ENCODE measurements around the gene FAM43B.
A peak's percentile ranks its signal among the peaks of the same experiment; 100 is the strongest.

The FAM43B gene

GRCh38 chr1:20533635-20534034 is 18.7 kb upstream of the FAM43B start:
- TF ChIP-seq POLR2A (IDR thresholded peaks at IDR 0.05; ENCODE audit: low read length) (no peak), GATA1 (IDR thresholded peaks at IDR 0.05; ENCODE audit: low read depth, low read length) (no peak)
- no peak for DNase-seq

GRCh38 chr1:20534659-20535417 is 17.5 kb upstream of the FAM43B start:
- TF ChIP-seq POLR2A (IDR thresholded peaks at IDR 0.05; ENCODE audit: low read length) (no peak), GATA1 (IDR thresholded peaks at IDR 0.05; ENCODE audit: low read depth, low read length) (no peak)

GRCh38 chr1:20538227-20538626 is 14.1 kb upstream of the FAM43B start:
- TF ChIP-seq GATA1 (IDR thresholded peaks at IDR 0.05; ENCODE audit: low read depth, low read length) (no peak), POLR2A (IDR thresholded peaks at IDR 0.05; ENCODE audit: low read length) (no peak)
- no peak for DNase-seq

More at GRCh38 chr1:20534659-20535417, 17.5 kb upstream of the FAM43B start:
- DNase-seq = no peak

GRCh38 chr1:20538760-20539551 is 13.4 kb upstream of the FAM43B start:
- no peak for DNase-seq
- TF ChIP-seq GATA1 (IDR thresholded peaks at IDR 0.05; ENCODE audit: low read depth, low read length) (no peak), POLR2A (IDR thresholded peaks at IDR 0.05; ENCODE audit: low read length) (no peak)

- TF ChIP-seq GATA1 (IDR thresholded peaks at IDR 0.05; ENCODE audit: low read depth, low read length) (no peak), POLR2A (IDR thresholded peaks at IDR 0.05; ENCODE audit: low read length) (no peak)
- no peak for DNase-seq
These were observed 12.1 kb upstream of the FAM43B start for GRCh38 chr1:20540281-20540680.

- TF ChIP-seq GATA1 (IDR thresholded peaks at IDR 0.05; ENCODE audit: low read depth, low read length) (no peak), POLR2A (IDR thresholded peaks at IDR 0.05; ENCODE audit: low read length) (no peak)
- DNase-seq = no peak
These were observed 5.7 kb upstream of the FAM43B start for GRCh38 chr1:20546637-20547036.

GRCh38 chr1:20551161-20551560 is 1.2 kb upstream of the FAM43B start:
- no peak for TF ChIP-seq GATA1 (IDR thresholded peaks at IDR 0.05; ENCODE audit: low read depth, low read length)
- no peak for TF ChIP-seq POLR2A (IDR thresholded peaks at IDR 0.05; ENCODE audit: low read length)
- no peak for DNase-seq

GRCh38 chr1:20552728-20553445 is 514 bp downstream of the FAM43B start:
- DNase-seq = peak in 1 of 2 experiments; percentile 25
- TF ChIP-seq POLR2A (IDR thresholded peaks at IDR 0.05; ENCODE audit: low read length) (no peak), GATA1 (IDR thresholded peaks at IDR 0.05; ENCODE audit: low read depth, low read length) (no peak)

- DNase-seq = no peak
- TF ChIP-seq GATA1 (IDR thresholded peaks at IDR 0.05; ENCODE audit: low read depth, low read length) = no peak
- TF ChIP-seq POLR2A (IDR thresholded peaks at IDR 0.05; ENCODE audit: low read length) = no peak
These were observed 2.8 kb downstream of the FAM43B start for GRCh38 chr1:20555025-20555757.

- DNase-seq = no peak
- TF ChIP-seq POLR2A (IDR thresholded peaks at IDR 0.05; ENCODE audit: low read length) = no peak
- TF ChIP-seq GATA1 (IDR thresholded peaks at IDR 0.05; ENCODE audit: low read depth, low read length) = no peak
These were observed 3.4 kb downstream of the FAM43B start for GRCh38 chr1:20555758-20556120.

- TF ChIP-seq GATA1 (IDR thresholded peaks at IDR 0.05; ENCODE audit: low read depth, low read length) (no peak), POLR2A (IDR thresholded peaks at IDR 0.05; ENCODE audit: low read length) (no peak)
- no peak for DNase-seq
These were observed 5.8 kb downstream of the FAM43B start for GRCh38 chr1:20558191-20558590.

- no peak for DNase-seq
These were observed 8.6 kb downstream of the FAM43B start for GRCh38 chr1:20560966-20561365.

GRCh38 chr1:20565234-20565633 is 12.9 kb downstream of the FAM43B start:
- TF ChIP-seq POLR2A (IDR thresholded peaks at IDR 0.05; ENCODE audit: low read length) (no peak), GATA1 (IDR thresholded peaks at IDR 0.05; ENCODE audit: low read depth, low read length) (no peak)
- DNase-seq = no peak

More at GRCh38 chr1:20560966-20561365, 8.6 kb downstream of the FAM43B start:
- TF ChIP-seq POLR2A (IDR thresholded peaks at IDR 0.05; ENCODE audit: low read length) = no peak
- TF ChIP-seq GATA1 (IDR thresholded peaks at IDR 0.05; ENCODE audit: low read depth, low read length) = no peak
